GM19023 (cell line): ENCODE data around the gene LPAR1.
"Not testable (repeated sequence)": the region's sequence is repeated elsewhere in the genome, so short reads cannot be mapped to it uniquely, and the experiment has no call there.

Experiments
- ATAC-seq: cut with Tn5 transposase; IDR thresholded peaks from one replicate; pipeline ENCODE4 v1.9.1; 2021; ENCODE audit warnings: mild to moderate bottlenecking, moderate library complexity; ENCODE audit not compliant: unreplicated experiment

LPAR1 gene

DNA sequence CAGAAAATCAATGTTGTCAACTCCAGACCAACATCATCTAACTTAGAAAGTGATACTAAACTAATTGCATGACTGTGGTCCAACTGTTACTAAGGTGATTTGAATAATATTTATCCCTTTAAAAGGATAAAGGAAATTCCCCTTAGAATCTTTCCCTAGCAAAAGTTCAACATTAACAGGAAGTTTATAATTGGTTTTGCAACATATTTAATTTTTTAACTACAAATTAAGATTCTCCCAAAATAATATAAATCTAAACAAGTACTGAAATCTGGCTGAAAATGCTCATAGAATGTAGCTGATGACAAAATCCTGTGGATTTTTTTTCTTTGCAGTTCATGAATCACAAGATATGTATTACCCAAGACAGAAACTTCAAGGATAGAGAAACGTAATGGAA, 151.4 kb downstream of the LPAR1 start:
- ATAC-seq: no peak

DNA sequence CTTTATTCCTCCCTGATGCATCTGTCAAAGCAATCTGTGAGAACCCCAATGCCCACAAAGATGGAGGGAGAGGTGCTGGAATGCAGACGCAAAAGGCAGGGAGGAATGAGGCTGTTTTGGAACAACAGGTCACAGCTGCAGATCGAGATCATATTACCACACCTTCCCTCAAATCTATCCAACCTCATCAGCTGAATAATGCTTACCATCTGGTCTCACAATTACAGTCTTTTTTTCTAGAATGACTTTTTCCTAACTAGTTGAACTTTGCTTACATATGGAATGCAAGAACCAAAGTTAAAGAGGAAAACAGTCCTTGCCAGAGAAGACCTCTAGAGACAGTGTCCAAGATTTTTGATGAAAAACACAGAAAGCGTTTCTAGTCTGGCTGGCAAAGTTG, 158.1 kb downstream of the LPAR1 start:
- no peak for ATAC-seq

DNA sequence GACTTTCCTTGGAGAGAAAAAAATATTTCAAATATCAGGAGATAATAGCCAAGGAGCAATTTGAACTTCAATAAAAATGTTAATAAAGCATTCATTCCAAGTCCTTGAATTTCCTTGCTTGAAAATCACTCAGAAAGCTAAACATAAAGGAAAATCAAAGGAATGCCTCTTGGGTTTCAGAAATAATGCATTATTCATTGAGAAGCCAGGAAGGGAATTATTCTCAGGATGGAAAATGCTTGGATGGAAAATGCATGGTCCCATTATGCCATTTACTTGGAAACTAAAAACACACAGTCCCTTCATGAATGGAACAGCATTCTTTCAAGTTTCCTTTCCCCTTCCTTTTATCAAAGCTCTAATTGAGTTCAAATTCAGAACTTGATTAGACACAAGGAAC, 160.9 kb downstream of the LPAR1 start:
- no peak for ATAC-seq

DNA sequence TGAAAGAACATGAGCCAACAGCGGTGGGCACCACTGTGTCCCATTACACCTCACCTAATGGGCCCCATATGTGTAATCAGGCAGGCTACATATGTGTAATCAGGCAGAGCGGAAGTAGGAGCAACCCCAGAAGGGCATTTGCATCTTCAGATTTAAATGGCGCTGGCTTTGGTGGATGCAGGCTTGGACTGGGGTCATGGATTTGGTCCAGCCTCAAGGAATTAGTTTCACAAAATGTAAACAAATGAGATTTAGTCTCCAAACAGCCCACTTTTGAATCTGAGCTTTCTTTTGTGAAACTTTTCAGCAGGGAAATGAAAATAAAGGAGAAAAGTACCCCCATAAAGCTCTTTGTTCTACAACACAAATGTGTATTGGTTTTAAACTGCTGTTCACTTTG, 161.3 kb downstream of the LPAR1 start:
- no peak for ATAC-seq

DNA sequence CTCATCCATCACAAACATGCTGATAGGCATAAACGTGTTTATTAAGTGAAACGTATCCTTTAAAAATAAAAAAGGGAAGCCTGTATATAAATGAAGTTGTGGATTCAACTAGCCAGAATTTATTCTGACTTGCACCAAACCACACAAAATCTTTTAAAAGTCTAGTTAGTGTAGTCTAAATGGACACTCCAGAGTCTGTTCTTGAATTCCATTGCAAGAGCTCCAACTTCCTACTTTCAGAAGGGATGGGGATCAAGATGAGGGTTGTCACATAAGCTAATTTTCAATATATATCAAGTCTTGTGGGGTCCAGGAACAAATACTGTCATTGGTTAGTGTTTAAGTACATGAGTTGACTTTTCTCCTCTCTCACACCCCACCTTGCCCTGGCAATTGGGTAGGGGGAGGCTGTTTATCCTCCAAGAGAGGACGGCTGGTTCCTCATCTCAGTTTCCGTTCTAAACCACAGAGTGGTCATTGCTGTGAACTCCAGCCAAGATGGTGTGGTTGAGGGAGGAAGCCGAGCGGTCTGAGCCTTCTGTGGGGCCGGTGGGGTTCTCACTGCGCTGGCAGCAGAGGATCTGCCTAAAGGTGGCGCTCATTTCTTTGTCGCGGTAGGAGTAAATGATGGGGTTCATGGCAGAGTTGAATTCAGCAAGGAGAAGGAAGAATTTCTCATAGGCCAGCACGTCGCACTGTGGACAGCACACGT, 163.2 kb downstream of the LPAR1 start:
- ATAC-seq: no peak

DNA sequence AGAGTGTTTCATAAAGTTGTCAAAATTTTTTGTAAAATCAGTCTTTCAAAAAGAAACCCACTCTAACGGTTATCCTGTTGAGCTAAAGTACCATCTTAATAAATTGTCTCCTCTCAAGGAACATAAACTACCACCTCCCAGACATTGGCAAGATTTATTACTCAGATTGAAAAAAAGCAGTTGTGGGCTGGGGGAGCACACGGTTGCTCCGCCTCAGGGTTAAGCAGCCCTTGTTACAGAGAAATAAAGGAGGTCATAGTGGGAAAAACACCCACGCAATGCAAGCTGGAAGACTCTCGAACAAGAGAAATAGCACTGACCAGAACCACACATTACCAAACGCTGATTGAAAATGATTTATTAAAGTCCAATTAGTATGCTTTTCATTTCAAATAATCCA, 165.3 kb downstream of the LPAR1 start:
- ATAC-seq: no peak

DNA sequence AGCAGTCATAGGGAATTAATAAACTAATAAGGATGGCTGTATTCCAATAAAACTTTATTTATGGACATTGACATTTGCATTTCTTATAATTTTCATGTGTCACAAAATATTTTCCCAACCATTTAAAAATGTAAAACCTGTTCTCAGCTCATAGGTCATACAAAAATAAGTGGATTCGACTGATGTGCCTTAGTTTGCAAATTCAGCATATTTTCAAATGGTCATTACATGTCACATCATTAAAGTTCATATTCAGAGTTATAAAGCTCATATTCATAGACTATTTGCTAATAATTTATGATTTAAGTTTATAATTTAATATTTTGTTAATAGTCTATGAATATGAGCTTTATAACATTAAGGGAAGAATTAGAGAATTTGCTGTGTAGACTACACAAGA, 166.5 kb downstream of the LPAR1 start:
- no peak for ATAC-seq

DNA sequence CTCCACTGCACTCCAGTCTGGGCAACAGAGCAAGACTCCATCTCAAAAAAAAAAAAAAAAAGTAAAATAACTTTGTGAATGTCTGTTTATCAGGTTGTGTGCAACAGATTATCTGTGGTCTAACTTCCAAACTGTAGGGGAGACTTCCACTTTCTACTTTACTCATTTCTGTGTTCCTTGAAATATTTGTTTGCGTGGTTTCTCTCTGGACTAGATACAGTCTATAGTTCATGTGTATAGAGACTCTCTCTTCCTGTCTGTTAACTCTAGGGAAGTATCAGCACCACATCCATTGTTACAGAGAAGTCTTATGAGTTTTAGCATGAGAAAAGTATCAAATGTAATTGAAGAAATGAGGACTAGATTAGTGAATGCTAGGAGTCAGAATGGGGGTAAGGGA, 168.3 kb downstream of the LPAR1 start:
- no peak for ATAC-seq

DNA sequence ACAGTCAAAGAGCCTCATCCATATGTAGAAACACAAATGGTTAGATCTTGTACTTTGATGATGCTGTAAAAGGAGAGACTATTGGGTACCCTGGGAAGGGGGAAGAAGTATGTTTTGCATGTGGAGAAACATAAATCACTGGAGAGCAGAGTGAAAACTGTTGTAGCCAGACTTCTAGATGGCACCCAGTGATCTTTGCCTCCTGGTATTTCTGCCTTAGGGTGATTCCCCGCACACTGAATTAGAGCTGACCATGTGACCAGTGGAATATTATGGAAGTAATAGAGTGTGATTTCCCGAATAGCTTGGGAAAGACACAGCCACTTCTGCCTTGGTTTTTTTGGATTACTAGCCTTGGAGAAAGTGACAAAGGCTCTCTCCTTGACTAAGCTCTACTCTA, 174.3 kb downstream of the LPAR1 start:
- ATAC-seq: no peak

DNA sequence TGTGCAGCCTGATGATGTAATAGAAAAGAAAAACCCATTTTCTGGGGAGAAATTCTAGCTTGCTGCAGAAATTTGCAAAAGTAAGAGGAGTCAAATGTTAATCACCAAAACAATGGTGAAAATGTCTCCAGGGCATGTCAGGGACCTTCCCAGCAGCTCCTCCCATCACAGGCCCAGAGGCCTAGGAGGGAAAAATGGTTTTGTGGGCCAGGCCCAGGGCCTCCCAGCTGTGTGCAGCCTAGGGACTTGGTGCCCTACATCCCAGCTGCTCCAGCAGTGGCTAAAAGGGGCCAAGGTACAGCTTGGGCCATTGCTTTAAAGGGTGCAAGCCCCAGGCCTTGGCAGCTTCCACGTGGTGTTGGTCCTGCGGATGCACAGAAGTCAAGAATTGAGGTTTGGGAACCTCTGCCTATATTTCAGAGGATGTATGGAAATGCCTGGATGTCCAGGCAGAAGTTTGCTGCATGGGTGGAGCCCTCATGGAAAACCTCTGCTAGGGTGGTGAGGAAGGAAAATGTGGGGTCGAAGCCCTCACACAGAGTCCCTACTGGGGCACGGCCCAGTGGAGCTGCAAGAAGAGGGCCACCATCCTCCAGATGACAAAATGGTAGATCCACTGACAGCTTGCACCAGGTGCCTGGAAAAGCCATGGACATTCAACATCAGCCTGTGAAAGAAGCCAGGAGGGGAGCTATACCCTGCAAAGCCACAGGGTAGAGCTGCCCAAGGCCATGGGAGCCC, 176.7 kb downstream of the LPAR1 start:
- not testable (repeated sequence) for ATAC-seq

DNA sequence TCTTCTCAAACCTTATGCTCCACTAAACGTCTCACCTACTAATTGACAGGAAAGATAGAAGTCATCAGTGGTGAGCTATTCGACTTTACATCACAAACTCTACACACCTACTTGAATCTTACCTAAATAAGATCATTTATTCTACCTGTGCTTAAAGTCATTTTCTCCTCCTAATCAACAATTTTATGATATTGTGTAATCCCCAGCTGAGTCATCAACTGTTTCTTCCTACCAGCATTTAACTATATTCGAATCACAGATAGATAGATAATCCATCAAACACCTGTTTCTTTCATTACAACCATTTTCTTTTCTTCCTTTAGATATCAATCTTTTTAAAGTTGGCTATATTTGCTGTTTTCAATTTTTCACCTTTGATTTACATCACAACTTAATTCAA, 181.5 kb downstream of the LPAR1 start:
- no peak for ATAC-seq

DNA sequence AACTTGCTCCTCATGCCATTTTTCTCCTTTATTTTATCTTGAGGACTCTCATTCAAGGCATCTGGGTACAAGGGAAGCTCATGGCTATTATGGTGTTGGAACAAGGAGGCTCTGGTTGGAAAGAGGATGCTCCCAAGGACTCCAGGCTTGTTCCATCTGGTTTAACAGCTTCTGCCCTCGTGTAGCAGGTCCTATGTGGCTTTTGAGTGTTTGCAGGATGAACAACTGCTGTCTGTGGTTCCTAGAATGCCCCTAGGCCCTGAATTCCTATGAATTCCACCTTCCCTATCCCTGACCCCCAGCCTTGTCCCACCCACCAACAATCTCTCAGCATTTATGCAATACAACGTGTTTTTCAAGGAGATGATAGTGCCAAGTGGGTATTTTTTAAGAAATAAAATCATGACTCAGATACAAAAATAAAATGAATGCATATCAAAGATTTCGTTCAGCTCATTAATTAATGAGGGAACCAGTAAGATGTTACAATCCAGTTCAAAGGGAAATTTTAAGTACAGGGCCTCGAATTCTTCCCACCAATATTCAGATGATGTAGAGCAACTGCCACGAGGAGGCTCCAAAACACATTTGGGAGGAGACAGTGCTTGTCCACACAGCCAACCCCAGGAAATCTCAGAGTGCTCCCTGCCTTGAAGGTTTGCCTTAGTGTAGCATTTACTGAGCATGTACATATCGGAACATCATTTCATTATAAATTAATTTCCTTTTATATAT, 187.7 kb downstream of the LPAR1 start:
- no peak for ATAC-seq

DNA sequence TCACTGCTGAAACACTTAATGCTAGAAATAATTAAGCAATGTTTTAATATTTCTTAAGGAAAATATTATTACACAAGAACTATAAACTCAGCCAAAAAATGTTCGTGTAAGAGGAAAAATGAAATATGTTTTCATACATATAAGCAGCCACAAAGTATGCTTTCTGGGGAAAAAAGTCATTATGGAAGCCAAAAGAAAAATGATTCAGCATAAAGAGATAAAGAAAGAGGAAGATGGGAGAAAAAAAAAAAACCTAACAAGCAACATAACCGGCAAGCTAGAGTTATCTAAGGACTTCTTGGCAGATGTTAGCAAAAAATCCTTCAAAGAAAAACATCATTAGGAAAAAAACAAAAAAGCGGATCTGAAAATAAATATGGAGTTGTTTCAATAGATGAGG, 190.6 kb downstream of the LPAR1 start:
- no peak for ATAC-seq

DNA sequence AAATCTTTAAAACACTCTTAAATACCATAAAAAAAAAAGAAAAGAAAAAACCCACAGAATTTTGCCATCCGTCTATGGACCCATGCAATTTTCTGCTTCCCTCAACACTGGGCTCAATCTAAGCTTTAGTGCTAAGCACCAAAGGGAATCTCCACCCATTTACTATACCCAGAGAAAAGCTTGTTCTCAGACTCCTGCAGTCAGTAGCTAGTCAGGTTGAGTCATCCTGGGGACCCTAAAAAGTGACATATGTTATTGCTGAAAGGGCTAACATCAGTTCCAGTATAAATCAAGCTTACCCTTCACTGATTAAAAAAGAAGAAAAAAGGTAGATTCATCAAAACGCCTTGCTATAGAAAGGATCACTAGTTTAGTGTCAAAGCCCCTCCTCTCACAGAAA, 192.1 kb downstream of the LPAR1 start:
- no peak for ATAC-seq

DNA sequence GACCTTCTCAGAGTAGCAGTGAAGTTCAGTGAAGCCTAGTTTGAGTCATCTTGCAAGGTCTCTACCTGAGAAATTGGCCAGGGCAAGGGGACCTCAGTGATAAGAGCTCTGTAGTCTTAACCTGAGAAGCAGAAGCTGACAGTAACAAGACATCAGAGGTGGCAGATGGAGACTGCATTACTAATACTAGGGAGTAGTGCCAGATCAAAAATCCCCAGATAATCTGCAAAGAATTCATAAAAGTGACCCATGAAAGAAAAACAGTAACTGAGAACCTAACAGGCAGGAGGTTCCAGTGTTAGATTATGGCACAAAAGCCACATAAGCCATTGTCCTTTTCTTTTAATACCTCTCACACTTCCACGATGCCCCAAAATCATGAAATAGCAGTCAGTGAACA, 194.1 kb downstream of the LPAR1 start:
- no peak for ATAC-seq

DNA sequence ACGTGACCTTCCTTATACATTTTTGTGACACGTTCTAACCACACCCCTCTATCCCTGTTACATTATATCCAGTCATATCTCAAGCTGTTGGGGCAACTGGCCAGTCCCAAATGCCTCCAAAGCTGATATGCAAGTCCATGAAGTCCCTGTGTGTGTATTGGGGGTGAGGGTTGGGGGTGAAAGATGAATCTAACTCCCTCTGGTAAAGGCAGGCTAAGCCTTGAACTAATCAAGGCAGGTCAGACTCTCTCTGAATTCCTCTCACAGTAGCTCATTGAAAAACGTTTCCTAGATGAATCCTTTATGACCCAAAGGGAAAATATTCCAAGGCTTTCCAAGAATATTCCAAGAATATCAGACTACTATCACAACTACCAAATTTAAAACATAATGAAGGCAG, 195.3 kb downstream of the LPAR1 start:
- no peak for ATAC-seq

DNA sequence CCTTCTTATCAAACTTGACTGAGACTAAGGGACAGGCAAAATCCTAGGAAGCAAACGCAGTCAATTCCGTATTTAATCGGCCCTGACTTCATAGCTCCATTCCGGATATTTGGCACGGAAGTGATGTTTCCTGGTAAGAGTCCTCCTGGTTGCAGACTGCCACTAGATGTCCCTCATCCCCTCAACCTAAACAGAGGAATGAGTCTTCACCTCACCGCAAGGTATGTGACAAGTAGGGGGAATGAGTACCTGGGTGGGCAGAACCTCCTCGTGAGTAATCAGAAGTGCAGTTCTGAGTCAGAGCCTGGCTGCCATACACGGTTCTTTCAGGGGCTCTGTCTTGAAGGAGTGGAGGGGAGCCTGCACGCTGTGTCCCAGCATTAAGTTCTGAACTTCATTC, 196.1 kb downstream of the LPAR1 start:
- ATAC-seq: no peak

DNA sequence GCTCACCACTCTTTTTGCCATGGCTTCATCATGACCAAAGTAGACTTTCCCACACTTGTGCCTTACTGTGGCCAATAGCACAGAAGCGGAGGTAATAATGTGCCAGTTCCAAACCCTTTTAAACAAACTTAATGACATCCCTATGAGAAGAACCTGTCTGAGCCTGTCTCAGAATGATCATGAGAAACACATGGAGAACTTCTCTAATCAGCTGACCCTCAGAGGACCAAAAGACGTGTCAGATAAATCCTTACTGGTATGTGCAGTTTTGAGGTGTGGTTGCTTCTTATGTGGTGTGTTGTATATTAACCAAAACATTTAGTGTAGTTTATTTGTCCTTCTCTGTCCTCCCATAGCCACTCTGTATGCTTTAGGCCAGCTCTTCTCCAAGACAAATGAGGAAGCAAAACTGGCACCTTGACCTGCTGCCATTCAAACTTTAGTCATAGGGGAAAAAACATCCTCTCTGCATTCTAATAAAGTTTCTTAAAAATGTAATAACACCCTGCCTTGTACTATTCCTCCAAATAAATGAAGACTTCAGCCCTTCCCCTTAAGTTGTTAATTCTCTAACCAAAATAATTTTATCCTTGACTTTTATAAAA, 200.8 kb downstream of the LPAR1 start:
- ATAC-seq: no peak

DNA sequence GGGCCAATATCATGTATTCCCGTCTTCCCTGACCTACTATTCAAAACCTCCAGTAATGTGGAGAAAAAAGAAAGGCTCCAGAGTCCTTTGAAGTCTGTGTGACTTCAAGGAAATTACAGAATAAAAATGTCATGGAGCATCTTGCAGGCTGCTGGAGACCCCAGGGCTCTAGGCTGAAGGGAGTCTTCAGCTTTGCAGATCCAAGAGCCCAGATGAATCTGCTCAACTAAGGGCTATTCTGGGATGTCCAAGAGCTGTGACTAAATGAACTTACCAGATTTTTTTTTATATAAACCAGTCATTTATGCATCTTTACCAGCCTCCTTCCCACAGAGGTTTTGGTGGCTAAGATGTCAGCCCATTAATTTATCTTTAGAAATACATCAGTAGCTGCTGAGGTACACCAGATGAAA, 202.4 kb downstream of the LPAR1 start:
- no peak for ATAC-seq

DNA sequence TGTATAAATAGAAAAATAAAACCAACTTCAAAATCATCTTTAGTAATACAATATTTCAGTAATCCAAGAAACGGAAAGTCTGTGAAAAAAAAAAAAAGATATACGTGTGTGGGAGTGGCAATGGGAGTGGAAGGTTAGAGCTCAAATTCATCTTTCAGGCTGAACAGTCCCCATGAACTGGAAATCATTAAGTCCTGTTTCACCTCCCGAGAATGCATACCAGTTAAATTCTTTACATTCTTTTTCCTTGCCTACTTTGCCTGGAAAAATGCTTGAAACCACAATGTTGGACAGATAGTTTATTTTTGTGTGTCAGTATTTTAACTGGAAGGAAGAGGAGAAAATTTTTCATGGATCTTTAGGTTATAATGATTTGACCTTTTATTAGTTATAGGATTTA, 202.9 kb downstream of the LPAR1 start:
- ATAC-seq: no peak

DNA sequence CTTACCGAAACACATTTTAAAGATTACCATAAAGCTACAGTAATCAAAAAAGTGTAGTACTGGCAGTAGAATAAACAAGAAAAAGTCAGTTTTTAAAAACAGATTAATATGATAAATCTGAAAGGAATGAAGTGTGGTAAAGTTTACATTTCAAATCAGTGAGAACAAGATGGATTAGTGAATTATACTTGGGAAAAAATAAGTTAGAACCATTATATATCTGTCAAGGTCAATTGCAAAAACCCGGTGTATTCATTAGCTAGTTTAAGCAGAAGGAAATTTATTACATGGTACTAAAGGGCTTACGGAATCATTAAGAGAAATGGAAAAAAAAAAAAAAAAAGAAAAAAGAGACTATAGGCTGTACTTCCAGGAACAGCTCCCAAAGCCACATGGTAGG, 205.3 kb downstream of the LPAR1 start:
- no peak for ATAC-seq

DNA sequence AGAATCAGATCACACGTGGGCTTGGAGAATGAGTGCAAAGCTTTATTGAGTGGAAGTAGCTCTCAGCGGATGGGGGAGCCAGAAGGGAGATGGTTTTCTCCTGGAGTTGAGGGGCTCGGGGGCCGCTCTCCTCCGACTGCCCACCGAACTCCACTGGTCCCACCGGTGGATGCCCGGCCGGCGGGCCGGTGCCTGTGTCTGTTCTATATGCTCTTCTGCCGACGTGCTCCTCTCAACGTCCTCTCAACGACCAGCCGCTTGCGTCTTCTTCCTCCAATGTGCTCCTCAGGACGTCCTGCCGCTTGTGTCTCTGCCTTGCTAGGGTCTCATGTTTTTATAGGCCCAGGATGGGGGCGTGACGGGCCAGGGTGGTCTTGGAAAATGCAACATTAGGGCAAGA, 207.8 kb downstream of the LPAR1 start:
- no peak for ATAC-seq
